PFSK-1 (cell line): Measurements from ENCODE around the gene BROX.

Experiments
- FOXP2 ChIP-seq: optimal IDR thresholded peaks from 2 replicates; pipeline ENCODE3; 2011; ENCODE audit warnings: borderline replicate concordance, control low read depth, inconsistent platforms; ENCODE audit not compliant: insufficient read depth; ENCODE audit errors: extremely low read length, extremely low read depth
- POLR2AphosphoS5 ChIP-seq: IDR thresholded peaks from 2 replicates; pipeline ENCODE4 v1.6.1; 2012; ENCODE audit warnings: low read depth, mild to moderate bottlenecking, control low read depth, low read length, moderate library complexity
- SIN3A ChIP-seq: IDR thresholded peaks from 2 replicates; pipeline ENCODE4 v1.6.1; 2012; ENCODE audit warnings: mild to moderate bottlenecking, low read length, moderate library complexity, borderline replicate concordance; ENCODE audit not compliant: insufficient read depth
- TAF1 ChIP-seq: IDR thresholded peaks from 2 replicates; pipeline ENCODE4 v1.6.1; 2012; ENCODE audit warnings: low read length, control low read depth, borderline replicate concordance; ENCODE audit not compliant: insufficient read depth
- TF ChIP-seq, protein P1 (sequence below), 2 experiments: IDR thresholded peaks; 2 replicates each; pipeline versions ENCODE4 v1.6.1 to v1.8.0; 2011 to 2012; ENCODE audit warnings: low read depth in 2 of 2, low read length in 2 of 2, control low read depth in 1 of 2, inconsistent platforms in 1 of 2, mild to moderate bottlenecking in 1 of 2, moderate library complexity in 1 of 2; ENCODE audit not compliant: insufficient read depth in 1 of 2

The BROX gene

DNA sequence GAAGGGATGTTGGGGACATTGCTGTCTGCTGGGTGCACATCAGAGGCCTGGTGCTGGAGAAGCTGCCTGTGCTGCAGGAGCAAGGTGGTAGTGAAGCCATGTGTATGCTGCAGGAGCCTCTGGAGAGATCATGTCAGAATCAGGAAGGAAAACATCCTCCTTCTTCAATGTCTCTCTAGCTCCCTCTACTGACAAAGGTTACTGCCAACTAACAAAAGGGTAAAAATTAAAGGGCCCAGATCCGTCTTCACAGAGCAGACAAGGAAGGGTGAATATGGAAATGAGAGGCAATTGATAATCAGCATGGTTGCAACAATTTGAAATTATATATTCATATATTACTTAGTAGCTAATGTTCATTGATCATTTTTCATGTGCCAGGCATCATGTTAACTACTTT lies 56.8 kb downstream of the BROX start:
- TF ChIP-seq TAF1 (no peak), SIN3A (no peak), FOXP2 (no peak), POLR2AphosphoS5 (no peak)
- TF ChIP-seq, protein P1, sequence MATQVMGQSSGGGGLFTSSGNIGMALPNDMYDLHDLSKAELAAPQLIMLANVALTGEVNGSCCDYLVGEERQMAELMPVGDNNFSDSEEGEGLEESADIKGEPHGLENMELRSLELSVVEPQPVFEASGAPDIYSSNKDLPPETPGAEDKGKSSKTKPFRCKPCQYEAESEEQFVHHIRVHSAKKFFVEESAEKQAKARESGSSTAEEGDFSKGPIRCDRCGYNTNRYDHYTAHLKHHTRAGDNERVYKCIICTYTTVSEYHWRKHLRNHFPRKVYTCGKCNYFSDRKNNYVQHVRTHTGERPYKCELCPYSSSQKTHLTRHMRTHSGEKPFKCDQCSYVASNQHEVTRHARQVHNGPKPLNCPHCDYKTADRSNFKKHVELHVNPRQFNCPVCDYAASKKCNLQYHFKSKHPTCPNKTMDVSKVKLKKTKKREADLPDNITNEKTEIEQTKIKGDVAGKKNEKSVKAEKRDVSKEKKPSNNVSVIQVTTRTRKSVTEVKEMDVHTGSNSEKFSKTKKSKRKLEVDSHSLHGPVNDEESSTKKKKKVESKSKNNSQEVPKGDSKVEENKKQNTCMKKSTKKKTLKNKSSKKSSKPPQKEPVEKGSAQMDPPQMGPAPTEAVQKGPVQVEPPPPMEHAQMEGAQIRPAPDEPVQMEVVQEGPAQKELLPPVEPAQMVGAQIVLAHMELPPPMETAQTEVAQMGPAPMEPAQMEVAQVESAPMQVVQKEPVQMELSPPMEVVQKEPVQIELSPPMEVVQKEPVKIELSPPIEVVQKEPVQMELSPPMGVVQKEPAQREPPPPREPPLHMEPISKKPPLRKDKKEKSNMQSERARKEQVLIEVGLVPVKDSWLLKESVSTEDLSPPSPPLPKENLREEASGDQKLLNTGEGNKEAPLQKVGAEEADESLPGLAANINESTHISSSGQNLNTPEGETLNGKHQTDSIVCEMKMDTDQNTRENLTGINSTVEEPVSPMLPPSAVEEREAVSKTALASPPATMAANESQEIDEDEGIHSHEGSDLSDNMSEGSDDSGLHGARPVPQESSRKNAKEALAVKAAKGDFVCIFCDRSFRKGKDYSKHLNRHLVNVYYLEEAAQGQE (IDR thresholded peaks at IDR 0.05; ENCODE audit: insufficient read depth in 1 of 2, low read depth in 2 of 2, low read length in 2 of 2): no peak

DNA sequence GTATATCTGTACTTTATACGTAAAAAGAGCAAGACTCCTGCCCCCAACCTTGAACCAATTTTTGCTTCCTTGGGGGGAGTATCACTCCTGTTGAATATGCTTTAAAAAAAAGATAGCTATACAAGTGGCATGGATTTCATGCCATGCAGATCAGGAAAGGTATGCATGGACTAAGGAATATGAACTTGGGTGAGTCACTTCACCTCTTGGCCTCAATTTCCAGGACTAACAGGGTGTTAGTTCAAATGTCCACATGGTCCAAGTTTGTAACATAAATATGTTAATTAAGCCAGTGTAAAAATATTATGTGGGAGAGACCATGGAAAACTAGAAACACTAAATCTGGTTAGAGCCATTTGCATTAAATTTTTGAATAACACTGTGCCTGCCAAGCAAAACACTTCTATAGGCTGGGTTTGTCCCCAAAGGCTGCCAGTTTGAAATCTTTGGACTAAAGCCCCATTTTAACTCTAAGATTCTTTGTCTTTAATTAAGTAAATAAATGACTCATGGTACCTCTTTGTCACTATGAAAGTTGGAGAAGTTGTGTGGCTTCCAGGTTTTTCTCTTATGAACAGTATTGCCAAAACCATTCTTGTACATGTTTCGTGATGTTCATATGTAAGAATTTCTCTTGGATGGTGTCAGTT lies 57.7 kb downstream of the BROX start:
- TF ChIP-seq, protein P1 (IDR thresholded peaks at IDR 0.05; ENCODE audit: insufficient read depth in 1 of 2, low read depth in 2 of 2, low read length in 2 of 2): 0 out of 4 replicates have a peak, but pooled peaks of 1 of the 2 experiments have one; percentile 22
- no peak for TF ChIP-seq FOXP2

DNA sequence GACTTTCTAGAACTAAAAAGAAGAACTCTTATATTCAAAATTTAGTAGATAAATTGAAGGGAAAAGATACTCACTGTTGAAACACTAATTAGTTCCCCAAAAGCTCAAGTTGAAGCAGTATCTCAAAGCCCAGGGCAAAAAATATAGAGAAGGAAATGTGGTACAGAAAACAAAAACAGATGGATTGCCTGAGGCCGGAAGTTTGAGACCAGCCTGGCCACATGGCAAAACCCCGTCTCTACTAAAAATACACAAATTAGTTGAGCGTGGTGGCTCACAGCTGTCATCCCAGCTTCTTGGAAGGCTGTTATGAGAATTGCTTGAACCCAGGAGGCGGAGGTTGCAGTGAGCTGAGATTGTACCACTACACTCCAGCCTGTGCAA lies 60.6 kb downstream of the BROX start:
- TF ChIP-seq SIN3A (peak; percentile 70; the same call in 1 of the 2 replicates), TAF1 (no peak)
- TF ChIP-seq, protein P1 (IDR thresholded peaks at IDR 0.05; ENCODE audit: insufficient read depth in 1 of 2, low read depth in 2 of 2, low read length in 2 of 2): 0 out of 4 replicates have a peak, but pooled peaks of 1 of the 2 experiments have one; percentile 32

DNA sequence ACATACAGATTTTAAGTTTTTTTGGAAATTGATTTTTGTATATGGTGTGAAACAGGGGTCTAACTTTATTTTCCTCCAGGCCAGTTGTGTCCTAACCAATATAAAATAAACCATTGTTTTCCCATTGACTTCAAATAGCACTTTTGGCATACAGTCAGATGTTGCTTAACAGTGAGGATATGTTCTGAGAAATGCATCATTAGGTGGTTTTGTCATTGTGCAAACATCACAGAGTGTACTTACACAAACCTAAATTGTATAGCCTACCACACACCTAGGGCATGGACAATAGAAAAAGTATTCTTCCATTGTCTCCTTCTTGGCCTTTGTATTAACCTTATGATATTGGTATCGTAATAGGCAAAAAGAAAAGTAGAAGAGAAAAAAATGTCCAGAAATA lies 65.1 kb downstream of the BROX start:
- TF ChIP-seq POLR2AphosphoS5 (no peak), SIN3A (no peak), TAF1 (no peak), FOXP2 (no peak)
- TF ChIP-seq, protein P1 (IDR thresholded peaks at IDR 0.05; ENCODE audit: insufficient read depth in 1 of 2, low read depth in 2 of 2, low read length in 2 of 2): no peak

DNA sequence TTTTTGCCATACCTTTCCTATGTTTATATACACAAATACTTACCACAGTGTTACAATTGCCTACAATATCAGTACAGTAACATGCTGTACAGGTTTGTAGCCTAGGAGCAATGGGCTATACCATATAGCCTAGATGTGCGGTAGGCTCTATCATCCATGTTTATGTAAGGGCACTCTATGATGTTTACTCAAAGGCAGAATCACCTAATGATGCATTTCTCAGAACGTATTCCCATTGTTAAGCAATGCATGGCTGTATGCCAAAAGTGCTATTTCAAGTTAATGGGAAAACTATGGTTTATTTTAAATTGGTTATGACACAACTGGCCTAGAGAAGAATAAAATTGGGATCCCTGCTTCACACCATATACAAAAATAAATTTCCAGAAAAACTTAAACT lies 65.6 kb downstream of the BROX start:
- TF ChIP-seq POLR2AphosphoS5 (no peak), FOXP2 (no peak), SIN3A (no peak), TAF1 (no peak)
- TF ChIP-seq, protein P1 (IDR thresholded peaks at IDR 0.05; ENCODE audit: insufficient read depth in 1 of 2, low read depth in 2 of 2, low read length in 2 of 2): no peak
